Adrenal gland (tissue), 19 donors: ENCODE data around the gene LCE1E. TPM values are rescaled to one million over a fixed set of nuclear protein-coding genes. Genes with fewer than 3 reads are reported as not detected.

Source experiments
- DNase-seq, 7 donors: peaks; one replicate each; pipeline ENCODE4 v3.0.0-alpha.2; 2019 to 2020
- H3K27ac ChIP-seq, 5 donors: fragments of 200-600 bp; sonication (generic) in 4 of 5; 1 replicate in 3 of 5; 2 replicates in 2 of 5; pipeline versions ENCODE4 v1.5.1 to v1.8.0; 2016 to 2020; ENCODE audit warnings: mild to moderate bottlenecking in 1 of 5
- H3K27me3 ChIP-seq: fragments of 200-600 bp; 2 replicates; pipeline ENCODE4 v1.8.0; 2021
- H3K36me3 ChIP-seq, 2 donors: fragments of 200-600 bp; replicated peaks in 1 of 2; 1 replicate in 1 of 2; 2 replicates in 1 of 2; pipeline versions ENCODE4 v1.5.1 to v1.8.0; 2018 to 2022
- H3K4me1 ChIP-seq, 2 donors: fragments of 200-600 bp; replicated peaks in 1 of 2; 1 replicate in 1 of 2; 2 replicates in 1 of 2; pipeline versions ENCODE4 v1.5.1 to v1.8.0; 2018 to 2021
- H3K4me3 ChIP-seq, 4 donors: fragments of 200-600 bp; sonication (generic) in 3 of 4; one replicate each; pipeline ENCODE4 v1.5.1; 2016 to 2018
- H3K9me3 ChIP-seq, 3 donors: fragments of 200-600 bp; sonication (generic) in 1 of 3; replicated peaks in 1 of 3; 1 replicate in 2 of 3; 2 replicates in 1 of 3; pipeline versions ENCODE4 v1.5.1 to v1.8.0; 2016 to 2021
- CTCF ChIP-seq, 6 experiments: fragments of 450-650 bp in 4 of 6; fragments of 200-600 bp in 2 of 6; sonication (generic) in 1 of 6; IDR thresholded peaks; 1 replicate in 5 of 6; 2 replicates in 1 of 6; pipeline versions ENCODE4 v1.5.1 to v1.8.0; 2016 to 2021; ENCODE audit warnings: antibody characterized with exemption in 6 of 6, mild to moderate bottlenecking in 2 of 6, moderate library complexity in 1 of 6
- POLR2A ChIP-seq, 2 donors: fragments of 450-650 bp; IDR thresholded peaks; one replicate each; pipeline ENCODE4 v1.6.1; 2017; ENCODE audit warnings: antibody characterized with exemption in 2 of 2, mild to moderate bottlenecking in 2 of 2, moderate library complexity in 1 of 2
- WGBS, 4 donors: extraction: QIAGEN DNeasy Blood & Tissue Kit in 2 of 4; methylation state at CpG; one replicate each; pipeline versions ENCODE4 v1.1.5 to v1.1.7; 2013 to 2017; 5-methylcytosine and 5-hydroxymethylcytosine counted together
- intact Hi-C, 2 donors: fragments of 100-400 bp; cut with DNase I; formaldehyde crosslinking; loops; one replicate each; pipeline versions ENCODE4 v1.14.1 to v1.15.0; 2022 to 2023
- long read RNA-seq, 10 donors: library from polyadenylated mRNA in 3 of 10; unstranded in 2 of 10; stranded (forward) in 1 of 10; transcript quantifications; one replicate each; pipeline ENCODE4 v2.0.0 and lab custom pipeline, GENCODE V29; 2021 to 2026
- polyA plus RNA-seq, 3 donors: library from polyadenylated mRNA; stranded (reverse); fragments of 200-250 nt in 2 of 3; fragments of 350-450 nt in 1 of 3; fragmentation: Illumina TruSeq in 1 of 3; extraction: RNeasy Lipid Tissue Mini Kit (QIAGEN cat#74804) in 1 of 3; gene quantifications; one replicate each; pipeline ENCODE4 v1.2.3, GENCODE V29; 2013 to 2014
- total RNA-seq, 9 donors: library from RNA; depleted of rRNA in 4 of 9; stranded (reverse); fragments of >200 nt in 4 of 9; fragments of 120-200 nt in 1 of 9; fragmentation: NEBNext Ultra II Directional in 1 of 9; extraction: Animal tissue kit (Norgen Biotek cat#: 25700) in 1 of 9; gene quantifications; one replicate each; pipeline versions ENCODE4 v1.1.0 to v1.2.4, GENCODE V29; 2013 to 2023
- donor health status: healthy with polysubstance abuse.
- donor health status: Bipolar disorder and iron deficiency.
- donor health status: DM: yes; HTN: yes; CAD: no.
- donor health status: DM: no; HTN: no; CAD: no.
- donor health status: DM: no; HTN: no; CAD: no.
- donor health status: DM: yes; HTN: yes; CAD: no.

The LCE1E gene
- not detected for total RNA-seq
- polyA plus RNA-seq = not detected
- long read RNA-seq, donor 1 = 0 reads
- long read RNA-seq, donor 2 = 0 reads
- long read RNA-seq, donor 3 = 0 reads
- long read RNA-seq, donor 4 = 0 reads
- long read RNA-seq, donor 5 = 0 reads
- long read RNA-seq, donor 6 = 0 reads
- long read RNA-seq, donor 7 = 0 reads
- long read RNA-seq, donor 8 = 0 reads
- long read RNA-seq, donor 9 = 0 reads
- long read RNA-seq, donor 10 = 0 reads

- TF ChIP-seq POLR2A (IDR thresholded peaks at IDR 0.05) = no peak
- no peak for TF ChIP-seq CTCF (IDR thresholded peaks at IDR 0.05)
- intact Hi-C loops = no loop called here
- no peak for DNase-seq
- no peak within 1 kb of the TSS for H3K27ac ChIP-seq
- H3K36me3 ChIP-seq = no peaks in the 10 kb centered on the region
- WGBS, 4 donors = 21 to 50% (median 45%) methylated on average over 2 of the region's 2 CpGs
- no peaks in the 10 kb centered on the region for H3K9me3 ChIP-seq
- no peaks in the 10 kb centered on the region for H3K4me1 ChIP-seq
- H3K27me3 ChIP-seq = no peaks in the 10 kb centered on the region
- no peak within 1 kb of the TSS for H3K4me3 ChIP-seq
Observed at GRCh38 chr1:152786077-152786476, at the start of gene LCE1E. Gene LCE1E, plus strand, starts transcription at chr1:152786257. Its CDS starts 1,043 bp downstream, at chr1:152787300.

GRCh38 chr1:152737997-152738396, 48.1 kb upstream of the LCE1E start:
- no peak overlapping the region for H3K27ac ChIP-seq
- WGBS, 4 donors = 59 to 73% (median 67%) methylated on average over 5 of the region's 5 CpGs
- H3K36me3 ChIP-seq = no peaks in the 10 kb centered on the region
- H3K27me3 ChIP-seq = no peaks in the 10 kb centered on the region
- H3K9me3 ChIP-seq = no peaks in the 10 kb centered on the region
- no peak for TF ChIP-seq CTCF (IDR thresholded peaks at IDR 0.05)
- no peak for DNase-seq
- no peaks in the 10 kb centered on the region for H3K4me1 ChIP-seq
- H3K4me3 ChIP-seq = no peak overlapping the region
- intact Hi-C loops = no loop called here

GRCh38 chr1:152739841-152740240, 46.2 kb upstream of the LCE1E start:
- TF ChIP-seq POLR2A (IDR thresholded peaks at IDR 0.05) (no peak), CTCF (IDR thresholded peaks at IDR 0.05) (no peak)
- 69 to 78% (median 74%) methylated on average over 3 of the region's 3 CpGs for WGBS, 4 donors
- intact Hi-C loops = no loop called here

GRCh38 chr1:152741656-152742055, 44.4 kb upstream of the LCE1E start:
- no peak for DNase-seq
- intact Hi-C loops = no loop called here
- no peak overlapping the region for H3K4me3 ChIP-seq
- H3K36me3 ChIP-seq = no peaks in the 10 kb centered on the region
- H3K4me1 ChIP-seq = no peaks in the 10 kb centered on the region
- no peaks in the 10 kb centered on the region for H3K27me3 ChIP-seq
- H3K9me3 ChIP-seq = no peaks in the 10 kb centered on the region
- no peak overlapping the region for H3K27ac ChIP-seq
- TF ChIP-seq POLR2A (IDR thresholded peaks at IDR 0.05) (no peak), CTCF (IDR thresholded peaks at IDR 0.05) (no peak)

More at GRCh38 chr1:152739841-152740240, 46.2 kb upstream of the LCE1E start:
- Histone ChIP-seq H3K27ac (no peak overlapping the region), H3K4me3 (no peak overlapping the region), H3K9me3 (no peaks in the 10 kb centered on the region), H3K4me1 (no peaks in the 10 kb centered on the region), H3K36me3 (no peaks in the 10 kb centered on the region), H3K27me3 (no peaks in the 10 kb centered on the region)
- no peak for DNase-seq
